Mesodermal cell (in vitro differentiated cells): ENCODE measurements around the gene LRP4.

Source experiments
- H3K27ac ChIP-seq: 2 replicates; pipeline ENCODE4 v1.7.0; 2013; ENCODE audit warnings: mild to moderate bottlenecking, low read depth, low read length, moderate library complexity; ENCODE audit not compliant: severe bottlenecking
- H3K36me3 ChIP-seq: 2 replicates; pipeline ENCODE4 v1.7.1; 2013; ENCODE audit warnings: mild to moderate bottlenecking, low read length, moderate library complexity; ENCODE audit not compliant: control insufficient read depth, insufficient read depth
- H3K4me1 ChIP-seq: one replicate; pipeline ENCODE4 v1.7.1; 2013; ENCODE audit warnings: mild to moderate bottlenecking, low read length; ENCODE audit not compliant: insufficient read depth, control insufficient read depth, poor library complexity, severe bottlenecking
- H3K4me3 ChIP-seq: 2 replicates; pipeline ENCODE4 v1.7.0; 2013; ENCODE audit warnings: low read length, control low read depth, mild to moderate bottlenecking; ENCODE audit not compliant: insufficient read depth, poor library complexity, severe bottlenecking; ENCODE audit errors: extremely low read depth
- H3K9me3 ChIP-seq: 2 replicates; pipeline ENCODE4 v1.7.1; 2013; ENCODE audit warnings: mild to moderate bottlenecking, low read length, moderate library complexity; ENCODE audit not compliant: control insufficient read depth
- WGBS, 2 experiments: methylation state at CpG; one replicate each; pipeline ENCODE4 v1.1.5; 2013; ENCODE audit warnings: missing lambda C conversion rate in 2 of 2; ENCODE audit not compliant: insufficient coverage in 2 of 2; 5-methylcytosine and 5-hydroxymethylcytosine counted together

The LRP4 gene

DNA sequence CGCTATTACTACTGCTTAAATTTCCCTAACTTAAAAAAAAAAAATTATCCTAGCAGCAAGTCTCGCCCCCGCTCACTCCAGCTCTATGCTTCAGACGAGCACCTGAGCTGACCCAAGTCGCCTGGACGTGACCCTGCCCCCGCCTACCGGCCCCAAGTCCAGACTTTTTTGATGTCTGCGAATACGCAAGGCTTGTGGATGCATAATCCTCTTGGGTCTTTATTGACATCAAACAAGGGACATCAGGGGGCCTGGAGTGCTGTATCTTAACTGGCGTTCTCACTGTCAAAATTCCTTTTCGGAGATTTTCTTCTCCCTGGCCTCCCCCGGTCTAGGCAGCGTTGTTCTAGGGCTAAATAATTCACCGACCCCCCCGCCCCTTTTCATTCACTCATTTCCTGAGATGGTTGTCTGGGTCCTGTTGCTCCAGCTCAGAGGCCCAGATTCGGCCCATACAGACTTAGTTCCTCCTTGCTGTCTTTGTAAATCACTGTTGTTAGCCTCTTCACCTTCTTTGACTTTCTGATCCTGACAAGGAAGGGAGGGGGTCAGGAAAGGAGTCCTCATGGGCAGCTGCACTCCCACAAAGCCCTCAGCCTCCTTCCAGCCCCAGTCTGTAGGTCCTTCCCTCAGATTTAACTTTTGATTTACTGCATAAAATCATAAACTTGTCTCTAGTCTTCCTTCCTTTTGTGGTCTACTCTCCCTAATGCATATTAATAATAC, 601 bp upstream of the LRP4 start:
- H3K4me3 ChIP-seq = peak overlapping the region; percentile 83
- peaks cover 7% of the 10 kb centered on the region for H3K36me3 ChIP-seq
- H3K4me1 ChIP-seq = peaks cover 39% of the 10 kb centered on the region
- WGBS, 2 experiments = 9 to 13% methylated on average over 8 to 15 of the region's 17 CpGs
- peak overlapping the region; percentile 68 for H3K27ac ChIP-seq
- H3K9me3 ChIP-seq = no peaks in the 10 kb centered on the region

DNA sequence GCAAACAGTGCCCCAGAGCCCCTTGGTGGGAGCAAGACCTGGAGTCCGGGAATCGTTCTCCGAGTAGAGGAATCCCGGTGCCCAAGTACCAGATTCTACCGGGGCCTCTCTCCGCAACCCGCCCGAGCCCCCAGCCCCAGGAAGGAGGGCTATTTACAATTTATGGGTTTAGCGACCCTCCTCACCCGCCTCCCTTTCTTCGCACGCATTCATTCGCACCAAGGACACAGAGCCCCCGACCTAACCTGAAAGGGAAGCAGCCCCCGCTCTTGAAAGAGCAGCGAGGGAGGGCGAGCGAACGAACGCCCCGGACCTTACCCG, 628 bp downstream of the LRP4 start:
- Histone ChIP-seq H3K4me1 (peaks cover 51% of the 10 kb centered on the region), H3K27ac (peak overlapping the region; percentile 76), H3K9me3 (no peaks in the 10 kb centered on the region), H3K36me3 (peaks cover 7% of the 10 kb centered on the region), H3K4me3 (peak overlapping the region; percentile 83)
- 0% methylated on average over 18 to 20 of the region's 22 CpGs for WGBS, 2 experiments

DNA sequence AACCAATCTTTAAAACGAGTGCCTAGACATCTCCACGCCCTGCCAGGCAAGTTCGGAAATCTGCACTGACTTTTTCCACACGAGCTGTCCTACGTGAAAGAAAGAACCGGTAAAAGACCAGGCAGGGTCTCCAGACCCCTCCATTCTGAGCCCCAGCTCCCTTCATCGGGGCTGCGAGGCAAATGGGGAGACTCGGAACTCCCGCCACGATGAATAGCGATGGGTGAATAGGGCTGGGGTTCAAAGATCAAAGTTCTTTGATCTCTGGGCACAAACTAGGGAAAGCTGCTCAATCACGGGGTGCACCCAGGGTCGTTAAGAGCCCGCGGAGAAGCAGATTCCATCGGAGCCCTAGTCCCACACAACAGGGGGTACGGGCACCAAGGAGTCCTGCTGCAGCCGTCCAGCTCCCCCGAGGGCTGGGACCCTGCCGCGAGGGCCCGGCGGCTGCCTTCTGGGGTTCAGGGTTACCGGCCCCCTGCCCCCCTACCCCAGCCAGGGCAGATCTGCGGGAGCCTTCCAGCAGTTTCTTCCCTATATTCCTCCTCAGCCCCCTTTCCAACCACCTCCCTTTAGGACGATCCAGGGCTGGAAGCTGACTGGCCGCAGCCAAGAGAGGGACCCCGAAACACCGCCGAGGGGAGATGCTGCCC, 1.1 kb downstream of the LRP4 start:
- peak overlapping the region; percentile 76 for H3K27ac ChIP-seq
- WGBS, 2 experiments = 0% methylated on average over 18 to 23 of the region's 31 CpGs
- peak overlapping the region; percentile 83 for H3K4me3 ChIP-seq
- H3K36me3 ChIP-seq = peaks cover 7% of the 10 kb centered on the region
- H3K9me3 ChIP-seq = no peaks in the 10 kb centered on the region
- peaks cover 54% of the 10 kb centered on the region for H3K4me1 ChIP-seq

DNA sequence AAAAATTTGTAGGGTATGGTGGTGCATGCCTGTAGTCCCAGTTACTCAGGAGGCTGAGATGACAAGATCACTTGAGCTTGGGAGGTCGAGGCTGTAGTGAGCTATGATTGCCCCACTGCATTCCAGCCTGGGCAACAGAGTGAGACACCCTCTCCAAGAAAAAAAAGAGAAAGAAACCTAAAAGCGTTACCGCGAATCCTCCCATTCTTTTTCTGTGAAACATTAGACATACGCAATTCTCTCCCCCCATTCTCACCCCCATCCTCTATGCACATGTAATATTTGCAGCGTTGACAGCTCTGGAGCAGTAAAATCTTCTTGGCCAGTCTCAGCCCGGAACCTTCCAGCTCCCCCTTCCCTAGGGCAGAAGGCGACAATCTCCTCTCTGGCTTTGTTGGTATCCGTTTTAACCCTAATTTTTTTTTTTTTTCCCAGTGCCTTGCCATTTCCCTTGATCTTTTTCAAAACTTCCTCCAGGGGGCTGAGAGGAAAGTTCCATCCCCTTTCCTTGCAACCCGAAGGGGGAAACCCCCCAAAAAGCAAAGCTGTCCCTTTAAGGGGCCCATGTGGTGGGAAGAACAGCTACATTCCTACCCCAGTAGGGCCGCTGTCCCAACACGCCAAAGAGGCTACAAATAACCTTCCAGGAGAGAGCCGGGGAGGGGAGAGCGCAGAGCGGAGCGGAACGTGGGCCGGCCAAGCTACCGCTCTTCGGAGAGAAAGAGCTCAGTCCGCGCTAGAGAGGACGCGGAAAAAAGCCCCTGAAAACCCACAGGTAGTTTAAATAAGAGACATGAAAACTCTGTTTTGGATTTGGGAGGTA, 1.9 kb downstream of the LRP4 start:
- no peaks in the 10 kb centered on the region for H3K9me3 ChIP-seq
- WGBS, 2 experiments = 2 to 13% methylated on average over 14 to 17 of the region's 24 CpGs
- peaks cover 7% of the 10 kb centered on the region for H3K36me3 ChIP-seq
- peak overlapping the region; percentile 83 for H3K4me3 ChIP-seq
- H3K4me1 ChIP-seq = peaks cover 61% of the 10 kb centered on the region
- peak overlapping the region; percentile 76 for H3K27ac ChIP-seq

DNA sequence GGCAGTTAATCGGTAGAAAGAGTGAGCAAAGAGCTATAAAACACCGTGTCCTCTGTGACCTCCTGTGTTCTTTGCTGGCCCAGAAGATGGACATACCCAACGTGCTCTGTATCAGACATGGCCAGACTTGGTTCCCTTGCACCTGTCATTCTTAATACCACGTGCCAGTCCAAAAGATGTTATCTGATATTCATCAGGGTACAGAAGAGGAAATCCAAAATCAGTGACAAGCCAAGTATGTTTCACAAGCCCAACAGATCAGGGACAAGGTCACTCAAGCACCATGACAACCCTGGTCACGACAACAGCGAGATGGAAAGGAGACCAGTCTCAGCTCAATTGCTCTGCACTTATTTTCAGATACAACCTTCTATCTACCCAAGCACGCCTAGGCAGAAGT, 3.4 kb downstream of the LRP4 start:
- Histone ChIP-seq H3K4me3 (no peak overlapping the region), H3K27ac (peak overlapping the region; percentile 78), H3K9me3 (no peaks in the 10 kb centered on the region), H3K4me1 (peaks cover 63% of the 10 kb centered on the region), H3K36me3 (peaks cover 7% of the 10 kb centered on the region)
- WGBS, 2 experiments = 89 to 92% methylated on average over 6 to 7 of the region's 7 CpGs

DNA sequence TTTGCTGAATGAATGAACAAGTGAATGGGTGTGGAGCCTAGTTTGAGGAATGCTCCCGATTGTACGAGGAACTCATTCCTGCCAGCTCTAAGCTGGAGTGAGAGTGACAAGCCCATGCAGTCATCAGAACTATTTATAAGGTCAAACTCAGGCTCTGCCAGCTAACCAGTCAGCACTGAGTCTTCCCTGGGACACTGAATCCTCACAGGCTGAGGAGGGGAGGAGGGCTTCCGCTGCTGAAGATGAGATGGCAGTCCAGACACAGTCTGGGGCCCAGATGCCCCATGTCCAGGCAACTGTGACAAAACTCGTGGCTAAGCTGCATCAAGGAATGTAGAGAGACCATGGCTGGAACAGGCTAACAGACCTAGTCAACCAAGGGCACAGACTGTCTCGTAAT, 4.0 kb downstream of the LRP4 start:
- no peaks in the 10 kb centered on the region for H3K9me3 ChIP-seq
- H3K36me3 ChIP-seq = peaks cover 7% of the 10 kb centered on the region
- 47 to 50% methylated on average over 4 to 5 of the region's 5 CpGs for WGBS, 2 experiments
- H3K4me3 ChIP-seq = no peak overlapping the region
- H3K4me1 ChIP-seq = peaks cover 65% of the 10 kb centered on the region
- peak overlapping the region; percentile 78 for H3K27ac ChIP-seq

DNA sequence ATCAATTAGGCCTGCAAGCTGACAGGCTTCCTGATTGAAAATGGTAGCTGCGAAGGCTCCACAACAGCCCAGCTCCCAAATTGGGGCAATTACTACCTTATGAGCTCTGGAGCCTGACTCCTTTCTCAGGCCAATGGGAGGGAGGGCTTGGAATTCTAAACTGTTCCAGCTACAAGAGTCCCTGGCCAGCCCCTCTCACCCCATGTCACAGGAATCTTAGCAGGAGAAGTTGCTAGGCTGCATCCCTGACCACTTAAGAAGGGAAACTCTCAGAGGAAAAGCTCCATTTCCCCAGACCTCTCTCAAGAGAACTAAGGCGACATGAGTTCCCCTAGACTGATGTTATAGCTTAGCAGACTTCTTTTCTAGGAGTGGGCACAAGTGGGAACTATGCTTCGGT, 4.9 kb downstream of the LRP4 start:
- WGBS, 2 experiments = 49 to 65% methylated on average over 2 of the region's 3 CpGs

DNA sequence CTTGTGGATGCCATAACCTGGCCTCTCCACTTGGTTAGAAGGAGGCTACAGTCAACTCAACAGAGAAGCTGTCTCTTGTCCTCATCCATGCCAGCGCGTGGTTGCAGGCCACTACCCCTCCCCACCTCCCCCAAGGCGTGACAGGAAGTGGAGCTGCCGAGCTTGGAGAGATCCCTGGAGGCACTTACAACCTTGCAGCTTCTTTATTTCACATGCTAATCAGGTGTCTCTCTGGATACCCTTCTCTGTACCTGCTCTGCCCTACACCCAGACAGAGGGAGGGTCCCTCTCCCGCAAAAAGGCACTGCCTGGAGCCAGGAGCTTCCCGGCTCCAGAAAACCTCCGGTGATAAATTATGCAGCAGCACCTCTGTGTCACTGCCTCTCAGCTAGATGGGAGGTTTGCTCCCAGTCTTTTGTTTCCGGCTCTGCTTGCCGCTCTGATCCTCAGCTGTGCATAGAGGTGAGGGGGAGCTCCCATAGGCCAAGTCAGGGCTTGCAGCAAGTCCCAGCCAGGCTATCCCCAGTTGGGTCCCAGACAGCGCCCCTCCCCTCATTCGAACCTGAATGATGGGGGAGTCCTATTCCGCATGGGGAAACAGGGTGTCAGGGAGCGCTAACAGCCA, 5.7 kb downstream of the LRP4 start:
- H3K27ac ChIP-seq = peak overlapping the region; percentile 78
- peaks cover 60% of the 10 kb centered on the region for H3K4me1 ChIP-seq
- WGBS, 2 experiments = 4 to 7% methylated on average over 9 to 10 of the region's 13 CpGs
- H3K36me3 ChIP-seq = peaks cover 13% of the 10 kb centered on the region
- peak overlapping the region; percentile 9 for H3K4me3 ChIP-seq
- H3K9me3 ChIP-seq = no peaks in the 10 kb centered on the region

More for the DNA sequence above, 4.9 kb downstream of the LRP4 start:
- H3K27ac ChIP-seq = peak overlapping the region; percentile 78
- H3K36me3 ChIP-seq = peaks cover 13% of the 10 kb centered on the region
- H3K4me1 ChIP-seq = peaks cover 60% of the 10 kb centered on the region
- no peaks in the 10 kb centered on the region for H3K9me3 ChIP-seq
- no peak overlapping the region for H3K4me3 ChIP-seq

DNA sequence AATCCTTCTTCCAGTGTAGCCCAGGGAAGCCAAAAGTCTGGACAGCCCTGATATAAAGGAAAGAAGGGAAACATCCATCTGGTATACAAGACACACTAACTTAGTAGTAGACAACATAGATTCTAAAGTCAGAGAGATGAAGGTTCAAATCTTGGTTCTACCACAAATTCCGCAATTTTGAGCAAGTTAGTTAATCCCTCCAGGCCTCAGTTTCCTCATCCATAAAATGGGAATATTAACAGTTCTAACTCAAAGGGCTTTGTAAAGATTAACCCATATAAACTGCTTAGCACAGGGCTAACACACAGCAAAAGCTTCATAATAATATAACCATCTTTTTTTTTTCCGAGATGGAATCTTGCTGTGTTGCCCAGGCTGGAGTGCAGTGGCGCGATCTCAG, 10.7 kb downstream of the LRP4 start:
- Histone ChIP-seq H3K4me3 (no peak overlapping the region), H3K27ac (peak overlapping the region; percentile 89), H3K4me1 (peaks cover 48% of the 10 kb centered on the region), H3K9me3 (no peaks in the 10 kb centered on the region), H3K36me3 (peaks cover 10% of the 10 kb centered on the region)
- 89 to 100% methylated on average over 3 to 4 of the region's 4 CpGs for WGBS, 2 experiments

GRCh38 chr11:46906609-46907041, 11.7 kb downstream of the LRP4 start:
- no peaks in the 10 kb centered on the region for H3K9me3 ChIP-seq
- peaks cover 10% of the 10 kb centered on the region for H3K36me3 ChIP-seq
- H3K27ac ChIP-seq = peak overlapping the region; percentile 89
- peaks cover 39% of the 10 kb centered on the region for H3K4me1 ChIP-seq
- H3K4me3 ChIP-seq = no peak overlapping the region
- 9 to 14% methylated on average over 8 to 13 of the region's 13 CpGs for WGBS, 2 experiments
